GM21447 (cell line): Measurements from ENCODE around the gene PBX3.

Source experiments
- ATAC-seq: cut with Tn5 transposase; IDR thresholded peaks from one replicate; pipeline ENCODE4 v1.9.1; 2021; ENCODE audit not compliant: unreplicated experiment

The PBX3 gene

DNA sequence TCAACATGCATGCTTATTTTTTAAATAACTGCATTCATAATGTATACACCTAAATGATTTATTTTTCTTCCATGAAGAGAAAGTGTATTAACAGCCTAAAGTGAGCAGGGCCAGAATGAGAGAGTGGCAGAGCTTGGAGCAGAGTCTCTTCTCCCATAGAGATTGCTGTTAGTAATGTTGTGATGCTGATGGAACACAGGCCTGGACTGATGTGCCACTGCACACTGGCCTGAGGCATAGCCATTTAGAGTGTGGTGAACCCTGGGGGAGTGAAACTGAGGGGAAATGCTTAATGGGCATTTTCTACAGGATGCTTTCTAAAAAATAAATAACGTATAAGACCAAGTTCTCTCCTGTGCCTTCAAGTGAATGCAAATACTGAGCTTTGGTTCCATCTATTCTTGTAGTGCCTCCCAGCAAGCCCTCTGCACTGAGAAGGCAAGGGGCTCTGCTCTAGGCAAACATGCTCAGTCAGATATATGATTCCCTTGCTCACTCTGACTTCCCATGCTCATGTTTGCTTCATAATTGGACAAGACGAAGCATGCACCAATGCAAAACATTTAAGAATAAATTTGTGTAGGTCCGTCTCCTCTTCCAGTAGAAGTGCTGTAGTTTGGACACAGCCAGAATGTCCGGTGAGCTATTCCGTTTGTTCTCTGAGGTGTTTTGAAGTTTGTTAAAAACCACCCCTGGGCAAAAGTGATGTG, 185.7 kb downstream of the PBX3 start:
- ATAC-seq, result no peak

- ATAC-seq, result no peak
Measured at GRCh38 chr9:125942125-125942524, 195.0 kb downstream of the PBX3 start.

- ATAC-seq, result no peak
Measured at GRCh38 chr9:125943831-125944230, 196.7 kb downstream of the PBX3 start.

DNA sequence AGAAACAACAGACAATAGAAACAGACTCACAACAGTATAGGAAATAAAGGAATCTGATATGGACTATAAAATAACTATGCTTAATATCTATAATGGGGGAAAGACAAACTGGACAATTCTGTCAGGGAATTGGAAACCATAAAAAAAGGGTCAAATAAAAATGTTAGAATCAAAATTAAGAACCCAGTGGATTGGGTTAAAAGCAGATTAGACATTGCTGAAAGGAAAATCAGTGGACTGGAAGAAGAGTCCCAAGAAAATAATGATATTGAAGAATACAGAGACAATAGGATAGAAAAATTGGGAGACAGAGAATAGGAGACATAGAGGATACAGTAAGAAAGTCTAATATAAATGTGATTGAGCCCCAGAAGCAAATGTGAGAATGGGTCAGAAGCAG, 199.2 kb downstream of the PBX3 start:
- no peak for ATAC-seq

DNA sequence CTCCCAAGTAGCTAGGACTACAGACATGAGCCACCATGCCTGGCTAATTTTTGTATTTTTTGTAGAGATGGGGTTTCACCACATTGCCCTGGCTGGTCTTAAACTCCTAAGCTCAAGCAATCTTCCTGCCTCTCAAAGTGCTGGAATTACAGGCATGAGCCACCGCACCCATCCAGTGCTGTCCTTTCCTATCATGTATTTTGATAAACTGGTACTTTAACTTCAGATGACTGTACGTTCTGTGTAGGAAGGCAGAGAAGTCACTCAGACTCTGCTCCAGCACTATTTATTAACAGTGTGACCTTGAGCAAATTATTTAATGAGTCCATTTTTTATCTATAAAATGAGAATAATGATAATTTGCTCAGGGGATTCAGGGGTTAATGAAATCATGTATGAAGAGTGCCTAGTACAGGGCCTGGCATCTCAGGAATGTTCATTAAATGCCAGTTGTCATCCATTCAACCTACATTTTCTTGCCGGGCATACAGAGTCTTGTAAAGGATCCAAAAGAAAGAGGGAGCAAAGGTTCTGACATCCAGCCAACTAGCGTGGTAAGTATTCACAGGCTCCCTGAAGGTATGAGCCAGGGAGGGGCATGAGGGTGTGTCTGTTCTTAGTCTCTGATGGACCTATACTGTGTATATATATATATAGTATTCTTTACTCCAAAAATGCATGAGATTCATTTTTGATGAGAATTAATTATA, 201.9 kb downstream of the PBX3 start:
- ATAC-seq, result no peak

DNA sequence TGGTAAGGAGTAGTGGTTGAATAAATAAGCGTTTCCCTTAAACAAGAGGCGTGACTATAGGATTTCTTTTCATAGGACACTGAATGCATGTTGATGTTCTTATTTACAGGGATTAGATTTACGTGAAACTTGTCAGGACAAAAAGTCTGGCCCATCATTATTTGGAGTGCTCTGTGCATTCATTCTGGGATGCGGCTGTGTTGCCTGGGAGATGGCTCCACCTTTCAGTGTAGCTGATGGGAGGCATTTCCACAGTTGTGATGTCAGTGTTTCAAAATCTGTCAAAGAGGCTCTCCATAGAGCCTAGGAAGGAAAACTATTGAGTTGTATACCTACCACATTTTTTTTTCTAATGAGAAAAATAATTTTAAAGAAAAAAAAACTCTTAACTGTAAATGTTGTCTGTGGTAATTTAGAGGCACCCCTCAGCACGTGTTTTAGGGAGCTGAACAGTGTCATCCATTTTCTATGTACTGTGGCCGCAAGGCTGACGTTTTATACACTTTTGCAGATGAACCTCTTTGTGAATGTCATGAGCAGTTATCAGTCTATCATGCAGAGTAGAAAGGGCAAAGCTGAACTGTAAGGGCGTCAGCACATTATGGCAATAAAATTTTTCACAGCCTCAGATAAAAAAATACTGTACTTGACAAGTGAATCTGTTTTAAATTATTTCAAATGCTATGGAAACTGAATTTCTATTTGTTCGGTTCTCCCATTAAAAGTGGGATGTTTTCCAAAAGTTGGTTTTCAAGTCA, 202.7 kb downstream of the PBX3 start:
- no peak for ATAC-seq

DNA sequence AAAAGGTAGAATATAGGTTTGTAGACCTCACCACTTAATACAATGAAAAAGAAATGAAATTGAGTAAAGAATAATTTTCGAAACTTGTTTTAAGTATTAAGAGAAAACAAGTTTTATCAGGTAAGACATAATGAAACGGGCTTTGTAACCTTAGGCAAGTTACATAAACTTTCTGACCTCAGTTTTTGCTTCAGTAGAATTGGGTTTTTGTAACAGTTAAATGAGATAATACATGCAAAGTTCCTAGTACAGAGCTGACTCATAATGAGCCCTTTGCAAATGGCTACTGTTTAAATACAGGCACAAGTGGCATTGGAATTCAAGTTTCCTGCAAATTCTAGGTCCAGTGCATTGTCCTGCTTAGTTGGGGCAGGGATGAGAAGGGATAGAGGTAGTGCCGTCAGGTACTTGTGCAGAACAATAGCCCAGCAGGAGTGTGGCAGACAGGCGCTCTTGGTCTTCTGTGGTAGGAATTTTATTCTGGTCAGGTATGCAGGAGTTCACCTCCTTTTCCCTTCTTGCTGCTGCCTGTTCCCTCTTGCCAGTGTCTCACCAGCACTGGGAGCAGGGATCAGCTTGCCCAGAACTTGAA, 203.8 kb downstream of the PBX3 start:
- no peak for ATAC-seq

- ATAC-seq, result no peak
Measured at GRCh38 chr9:125953314-125954019, 206.3 kb downstream of the PBX3 start.

DNA sequence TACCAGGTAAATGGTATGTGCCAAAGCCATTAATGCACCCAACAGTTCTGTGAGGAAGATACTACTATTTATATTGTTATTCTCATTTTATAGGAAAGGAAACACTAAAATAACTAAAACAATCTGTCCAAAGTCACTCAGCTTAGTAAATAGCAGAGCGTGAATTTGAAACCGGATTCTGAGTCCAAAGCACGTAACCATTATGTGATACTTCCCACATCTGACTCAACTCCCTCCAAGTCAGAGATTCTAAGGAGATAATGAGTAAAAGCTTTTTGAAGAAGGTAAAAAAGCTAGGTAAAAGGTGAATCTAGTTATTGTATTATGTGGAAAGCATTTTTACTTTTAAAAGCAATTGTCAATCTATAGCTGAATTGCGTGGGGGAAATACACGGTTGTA, 208.9 kb downstream of the PBX3 start:
- no peak for ATAC-seq

GRCh38 chr9:125959315-125959714, 212.1 kb downstream of the PBX3 start:
- ATAC-seq, result no peak

- ATAC-seq, result no peak
Measured at GRCh38 chr9:125959951-125960619, 212.9 kb downstream of the PBX3 start.

DNA sequence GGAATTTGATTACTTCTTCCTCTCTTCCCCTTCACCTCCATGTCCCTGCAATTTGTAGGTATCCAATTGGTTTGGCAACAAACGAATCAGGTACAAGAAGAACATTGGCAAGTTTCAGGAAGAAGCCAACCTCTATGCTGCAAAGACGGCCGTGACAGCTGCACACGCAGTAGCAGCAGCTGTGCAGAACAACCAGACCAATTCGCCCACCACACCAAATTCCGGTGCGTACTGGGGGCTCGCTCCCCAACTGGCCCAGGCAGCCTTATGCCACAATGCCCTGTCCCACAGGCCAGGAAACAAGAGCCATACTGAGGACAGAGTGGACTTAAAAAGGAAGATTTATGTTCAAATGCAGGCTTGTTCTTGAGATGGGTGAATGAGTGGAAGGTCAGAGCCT, 213.5 kb downstream of the PBX3 start:
- ATAC-seq, result no peak

DNA sequence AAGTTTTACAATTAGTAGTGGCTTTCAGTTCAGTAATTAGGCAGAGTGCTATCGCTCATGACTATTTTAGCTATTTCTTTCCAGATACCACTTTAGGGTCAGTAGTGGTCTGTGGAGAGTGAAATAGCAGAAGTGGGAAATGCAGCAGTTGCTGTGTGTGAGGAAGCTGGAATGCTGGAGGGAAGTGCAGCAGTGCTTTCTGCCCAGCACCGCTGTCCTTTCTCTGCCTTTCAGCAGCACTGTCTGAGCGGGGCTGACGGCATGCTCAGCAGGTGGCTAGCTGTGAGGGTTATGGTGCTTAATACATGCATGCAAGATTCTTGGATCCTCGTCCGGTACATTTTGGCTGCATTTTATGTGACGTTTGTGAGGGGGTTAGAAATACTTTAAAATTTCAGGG, 213.9 kb downstream of the PBX3 start:
- ATAC-seq, result no peak

GRCh38 chr9:125963932-125964331, 216.8 kb downstream of the PBX3 start:
- no peak for ATAC-seq

DNA sequence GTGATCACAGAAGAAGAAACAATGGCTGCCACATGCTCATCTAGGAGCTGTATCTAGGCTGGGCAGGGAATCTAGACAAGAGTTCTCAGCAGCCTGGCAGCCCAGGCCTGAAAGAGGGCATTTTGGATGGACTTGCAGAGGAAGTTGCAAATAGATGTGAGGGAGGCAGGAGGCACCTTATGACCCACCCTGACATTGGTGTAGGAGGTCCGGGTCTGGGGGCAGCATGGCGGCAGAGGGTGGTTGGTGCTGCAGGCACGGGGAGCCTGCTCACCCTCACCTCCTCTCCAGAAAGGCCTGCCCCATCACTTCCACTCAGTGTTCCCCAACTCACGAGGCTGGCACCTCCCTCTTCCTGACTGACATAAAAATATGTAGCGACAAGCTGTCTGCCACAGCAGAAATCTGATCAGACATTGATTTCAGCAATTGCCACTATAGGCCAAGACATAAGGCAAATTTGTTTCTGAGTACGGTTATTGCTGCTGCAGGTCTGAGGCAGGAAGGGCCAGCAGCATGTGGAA, 217.6 kb downstream of the PBX3 start:
- no peak for ATAC-seq

DNA sequence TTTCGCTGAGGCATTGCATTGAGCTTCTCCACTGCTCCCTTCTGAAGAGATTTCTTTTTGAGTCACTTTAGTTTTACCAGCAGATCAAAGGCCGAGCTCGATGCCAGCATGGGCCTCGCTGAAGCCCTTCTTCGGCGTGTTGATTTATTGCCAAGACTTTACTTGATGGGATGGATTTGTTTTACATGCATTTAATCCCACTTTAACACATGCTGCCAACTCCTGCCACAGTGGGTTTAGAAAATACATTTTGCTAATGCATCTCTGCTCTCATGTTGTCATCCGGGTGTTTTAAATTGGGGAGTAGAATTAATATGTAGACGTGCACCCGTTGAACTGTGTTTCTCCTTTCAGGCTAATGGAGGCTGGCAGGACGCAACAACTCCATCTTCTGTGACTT, 218.3 kb downstream of the PBX3 start:
- ATAC-seq, result no peak

- no peak for ATAC-seq
Measured at GRCh38 chr9:125966466-125966865, 219.3 kb downstream of the PBX3 start.

DNA sequence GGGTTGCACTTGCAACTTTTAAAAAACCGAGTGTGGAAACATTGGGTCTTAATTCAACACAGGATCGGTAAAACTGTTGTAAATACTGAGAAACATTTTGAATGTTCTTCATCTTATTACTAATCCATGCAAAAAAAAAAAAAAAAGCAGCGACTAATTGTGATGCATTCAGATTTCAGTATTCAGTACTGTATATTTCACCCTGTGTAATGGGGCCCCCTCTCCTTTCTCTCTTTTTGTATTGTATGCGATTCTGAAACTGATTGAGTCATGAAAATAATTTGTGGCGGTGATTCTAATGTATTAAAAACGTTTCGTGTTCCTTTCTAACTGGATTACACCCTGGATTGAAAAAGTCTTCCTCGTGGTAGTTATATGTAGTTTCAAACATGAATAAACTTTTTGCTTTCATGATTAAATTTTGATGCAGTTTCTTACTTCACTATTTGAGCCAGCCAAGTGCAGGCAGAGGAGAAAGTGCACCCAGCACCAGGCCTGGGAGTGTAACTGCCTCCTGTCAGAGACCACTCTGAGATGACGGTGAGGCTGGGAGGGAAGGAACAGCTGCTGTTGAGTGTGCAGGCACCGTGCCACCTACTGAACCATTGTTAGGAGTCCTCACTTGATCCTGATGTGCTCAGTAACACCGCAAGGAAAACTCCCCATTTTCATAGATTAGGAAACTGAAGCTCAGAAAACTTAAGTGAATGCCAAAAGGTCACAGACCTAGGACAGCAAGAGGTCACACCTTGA, 220.0 kb downstream of the PBX3 start:
- no peak for ATAC-seq

GRCh38 chr9:125968714-125969374, 221.7 kb downstream of the PBX3 start:
- ATAC-seq, result no peak
